H1 (cell line): ENCODE results near the gene TMEM198. TPM values are rescaled to one million over a fixed set of nuclear protein-coding genes. Genes with fewer than 3 reads are reported as not detected.

Experiments
- CTCF ChIA-PET: fragments of 300-600 bp; sonication (Branson Sonifier 250); formaldehyde crosslinking; loops from one replicate; lab custom pipeline; 2021; ENCODE audit not compliant: partially characterized antibody; lab: Charles Lee
- POLR2A ChIA-PET: fragments of 300-600 bp; sonication (Branson Sonifier 250); formaldehyde crosslinking; loops from one replicate; lab custom pipeline; 2021; ENCODE audit warnings: inconsistent platforms; ENCODE audit not compliant: partially characterized antibody; lab: Charles Lee
- DNase-seq, 2 experiments: peaks; one replicate each; pipeline versions ENCODE4 v3.0.0 to v3.0.0-alpha.2; 2010 to 2022; ENCODE audit warnings: low spot score in 2 of 2, low read depth in 1 of 2, mixed read lengths in 1 of 2
- FAIRE-seq: peaks from 2 replicates; lab custom pipeline; 2011; peaks lifted over from hg19 to GRCh38; lab: Jason Lieb, UNC
- H2AFZ ChIP-seq: 2 replicates; pipeline ENCODE4 v1.8.1; 2012; ENCODE audit warnings: low read length, inconsistent platforms
- H2AK5ac ChIP-seq: 2 replicates; pipeline ENCODE4 v1.6.1; 2013; ENCODE audit warnings: low read depth, low read length
- H2BK120ac ChIP-seq: replicated peaks from 2 replicates; pipeline ENCODE3; 2013; ENCODE audit warnings: low read depth, low read length, inconsistent platforms
- H2BK12ac ChIP-seq: 2 replicates; pipeline ENCODE4 v1.6.1; 2013; ENCODE audit warnings: low read depth, low read length
- H2BK15ac ChIP-seq: 2 replicates; pipeline ENCODE4 v1.6.1; 2013; ENCODE audit warnings: low read length
- H2BK20ac ChIP-seq: 2 replicates; pipeline ENCODE4 v1.6.1; 2013; ENCODE audit warnings: low read length
- H2BK5ac ChIP-seq: 2 replicates; pipeline ENCODE4 v1.6.1; 2013; ENCODE audit warnings: low read depth, low read length
- H3K14ac ChIP-seq: 2 replicates; pipeline ENCODE4 v1.6.1; 2013; ENCODE audit warnings: inconsistent platforms; ENCODE audit not compliant: insufficient read length
- H3K18ac ChIP-seq: 2 replicates; pipeline ENCODE4 v1.6.1; 2013; ENCODE audit warnings: low read length; ENCODE audit errors: extremely low read depth
- H3K23ac ChIP-seq: 2 replicates; pipeline ENCODE4 v1.6.1; 2013; ENCODE audit warnings: inconsistent platforms; ENCODE audit not compliant: insufficient read length
- H3K23me2 ChIP-seq: 2 replicates; pipeline ENCODE4 v1.6.1; 2013; ENCODE audit warnings: low read depth, low read length
- H3K27ac ChIP-seq: 2 replicates; pipeline ENCODE4 v1.6.1; 2011; ENCODE audit warnings: low read depth, low read length, inconsistent platforms
- H3K27me3 ChIP-seq, 4 experiments: replicated peaks in 1 of 4; 1 replicate in 1 of 4; 2 replicates in 3 of 4; pipeline versions ENCODE4 v1.6.1 to v1.8.1; 2011 to 2013; ENCODE audit warnings: low read length in 3 of 4, mild to moderate bottlenecking in 3 of 4, inconsistent platforms in 2 of 4, mixed read lengths in 2 of 4, moderate library complexity in 1 of 4; ENCODE audit not compliant: control insufficient read depth in 3 of 4, insufficient read depth in 3 of 4; ENCODE audit errors: extremely low read depth in 1 of 4
- H3K36me3 ChIP-seq, 4 experiments: 2 replicates each; pipeline versions ENCODE4 v1.6.1 to v1.8.1; 2011 to 2013; ENCODE audit warnings: mild to moderate bottlenecking in 4 of 4, low read length in 3 of 4, moderate library complexity in 2 of 4, control low read depth in 1 of 4, inconsistent platforms in 1 of 4; ENCODE audit not compliant: insufficient read depth in 4 of 4, control insufficient read depth in 2 of 4
- H3K4ac ChIP-seq: replicated peaks from 2 replicates; pipeline ENCODE3; 2013; ENCODE audit warnings: low read length, low read depth, mixed read lengths, inconsistent platforms; ENCODE audit not compliant: insufficient read length
- H3K4me1 ChIP-seq, 4 experiments: replicated peaks in 1 of 4; 1 replicate in 1 of 4; 2 replicates in 3 of 4; pipeline versions ENCODE4 v1.6.1 to v1.8.1; 2011 to 2013; ENCODE audit warnings: low read length in 3 of 4, inconsistent platforms in 2 of 4, mixed read lengths in 1 of 4; ENCODE audit not compliant: insufficient read depth in 4 of 4, control insufficient read depth in 3 of 4
- H3K4me2 ChIP-seq, 2 experiments: 2 replicates each; pipeline versions ENCODE4 v1.6.1 to v1.8.1; 2011 to 2013; ENCODE audit warnings: low read depth in 2 of 2, low read length in 2 of 2, control low read depth in 1 of 2, inconsistent platforms in 1 of 2, mild to moderate bottlenecking in 1 of 2; ENCODE audit not compliant: insufficient read depth in 1 of 2
- H3K4me3 ChIP-seq, 4 experiments: fragments of 200-600, 300-600 bp in 1 of 4; sonication (generic), shearing (Covaris generic), sonication (Bioruptor Twin) in 1 of 4; 2 replicates each; pipeline versions ENCODE4 v1.5.1 to v1.8.1; 2011 to 2016; ENCODE audit warnings: low read length in 4 of 4, low read depth in 3 of 4, control low read depth in 2 of 4, inconsistent platforms in 2 of 4, mild to moderate bottlenecking in 2 of 4, mixed read lengths in 1 of 4, moderate library complexity in 1 of 4; ENCODE audit not compliant: insufficient read depth in 2 of 4; ENCODE audit errors: extremely low read depth in 1 of 4
- H3K56ac ChIP-seq: replicated peaks from 2 replicates; pipeline ENCODE3; 2013; ENCODE audit warnings: low read depth, mild to moderate bottlenecking, mixed read lengths, low read length, inconsistent platforms; ENCODE audit not compliant: insufficient read length
- H3K79me1 ChIP-seq: 2 replicates; pipeline ENCODE4 v1.6.1; 2013; ENCODE audit warnings: low read depth, low read length, control low read depth
- H3K79me2 ChIP-seq, 2 experiments: 2 replicates each; pipeline versions ENCODE4 v1.6.1 to v1.8.1; 2012 to 2013; ENCODE audit warnings: low read length in 2 of 2, mild to moderate bottlenecking in 2 of 2, inconsistent platforms in 1 of 2; ENCODE audit not compliant: insufficient read depth in 2 of 2, control insufficient read depth in 1 of 2
- H3K9ac ChIP-seq, 4 experiments: replicated peaks in 1 of 4; 1 replicate in 1 of 4; 2 replicates in 3 of 4; pipeline versions ENCODE4 v1.6.1 to v1.8.1; 2011 to 2013; ENCODE audit warnings: low read depth in 3 of 4, low read length in 3 of 4, control low read depth in 2 of 4, mild to moderate bottlenecking in 2 of 4, moderate library complexity in 2 of 4, inconsistent platforms in 1 of 4; ENCODE audit errors: extremely low read depth in 1 of 4
- H3K9me3 ChIP-seq, 2 experiments: 2 replicates each; pipeline versions ENCODE4 v1.6.1 to v1.8.1; 2012 to 2013; ENCODE audit warnings: mild to moderate bottlenecking in 2 of 2, moderate library complexity in 2 of 2, control low read depth in 1 of 2, inconsistent platforms in 1 of 2, low read depth in 1 of 2, low read length in 1 of 2, mixed read lengths in 1 of 2; ENCODE audit not compliant: insufficient read depth in 2 of 2
- H4K20me1 ChIP-seq, 2 experiments: replicated peaks in 1 of 2; 2 replicates each; pipeline versions ENCODE3 to v1.8.1; 2011 to 2013; ENCODE audit warnings: inconsistent platforms in 2 of 2, low read length in 2 of 2, mild to moderate bottlenecking in 1 of 2; ENCODE audit not compliant: insufficient read depth in 2 of 2, control insufficient read depth in 1 of 2
- H4K5ac ChIP-seq: 2 replicates; pipeline ENCODE4 v1.6.1; 2013; ENCODE audit warnings: low read length, low read depth, mixed read lengths, inconsistent platforms; ENCODE audit not compliant: insufficient read length
- H4K8ac ChIP-seq: 2 replicates; pipeline ENCODE4 v1.8.0; 2013; ENCODE audit warnings: mild to moderate bottlenecking, moderate library complexity, low read length, inconsistent platforms; ENCODE audit not compliant: insufficient read depth; ENCODE audit errors: extremely low read depth
- H4K91ac ChIP-seq: replicated peaks from 2 replicates; pipeline ENCODE3; 2013; ENCODE audit warnings: low read length, mixed read lengths, inconsistent platforms; ENCODE audit not compliant: insufficient read length
- CHD2 ChIP-seq: IDR thresholded peaks from 2 replicates; pipeline ENCODE4 v1.6.1; 2012; ENCODE audit warnings: low read length, improper control_type of control experiment
- NRF1 ChIP-seq: IDR thresholded peaks from 2 replicates; pipeline ENCODE4 v1.6.1; 2011; ENCODE audit warnings: mild to moderate bottlenecking, low read depth, low read length, improper control_type of control experiment
- SIN3A ChIP-seq, 2 experiments: IDR thresholded peaks in 1 of 2; conservative IDR thresholded peaks in 1 of 2; 2 replicates each; pipeline ENCODE4 v1.6.1; 2011 to 2012; ENCODE audit warnings: low read length in 2 of 2, improper control_type of control experiment in 1 of 2, low read depth in 1 of 2, mild to moderate bottlenecking in 1 of 2
- SRF ChIP-seq: IDR thresholded peaks from 2 replicates; pipeline ENCODE4 v1.6.1; 2011; ENCODE audit warnings: mild to moderate bottlenecking, low read depth, low read length, moderate library complexity
- YY1 ChIP-seq: IDR thresholded peaks from 2 replicates; pipeline ENCODE4 v1.6.1; 2011; ENCODE audit warnings: low read depth, mild to moderate bottlenecking, low read length
- ZNF274 ChIP-seq: IDR thresholded peaks from 2 replicates; pipeline ENCODE4 v1.7.0; 2012; ENCODE audit warnings: low read length, borderline replicate concordance; ENCODE audit errors: extremely low read depth
- WGBS, 2 experiments: shearing (Covaris generic) in 1 of 2; methylation state at CpG; one replicate each; pipeline versions ENCODE4 v1.1.6 to v1.1.7; 2013 to 2015; ENCODE audit warnings: low lambda C conversion rate in 2 of 2, mixed read lengths in 2 of 2, inconsistent platforms in 1 of 2, low coverage in 1 of 2, missing lambda C conversion rate in 1 of 2; ENCODE audit not compliant: insufficient replicate concordance in 2 of 2, insufficient coverage in 1 of 2, insufficient read length in 1 of 2; ENCODE audit errors: extremely low coverage in 1 of 2, missing lambda C conversion rate in 1 of 2; 5-methylcytosine and 5-hydroxymethylcytosine counted together
- long read RNA-seq, 2 experiments: library from RNA in 1 of 2; library from capped mRNA in 1 of 2; stranded (forward); transcript quantifications; one replicate each; pipeline ENCODE4 v2.0.0, GENCODE V29; 2021; ENCODE audit warnings: inconsistent platforms in 1 of 2
- polyA minus RNA-seq, 3 experiments: library from RNA; depleted of rRNA, polyadenylated mRNA; stranded (reverse); fragments of >200 nt; gene quantifications; 1 replicate in 2 of 3; 2 replicates in 1 of 3; pipeline ENCODE4 v1.2.3, GENCODE V29; 2011
- polyA plus RNA-seq, 7 experiments: library from polyadenylated mRNA; depleted of rRNA in 3 of 7; stranded (reverse) in 5 of 7; unstranded in 2 of 7; fragments of >200 nt in 5 of 7; fragments of 200-250 nt in 2 of 7; gene quantifications; 1 replicate in 5 of 7; 2 replicates in 1 of 7; 4 replicates in 1 of 7; pipeline versions ENCODE4 v1.2.1 to v1.2.3, GENCODE V29; 2011 to 2013; ENCODE audit warnings: missing spikeins in 2 of 7, mixed read lengths in 2 of 7
- total RNA-seq: library from RNA; stranded (reverse); fragmentation: NEBNext Ultra II Directional; extraction: Animal tissue kit (Norgen Biotek cat#: 25700); gene quantifications from 2 replicates; pipeline ENCODE4 v1.2.1, GENCODE V29; 2021
- TF ChIP-seq, protein P1 (sequence below): IDR thresholded peaks from 2 replicates; pipeline ENCODE4 v1.6.1; 2012; ENCODE audit warnings: inconsistent platforms

TMEM198 gene
- total RNA-seq: 10.2 and 11.0 TPM in 2 replicates
- polyA plus RNA-seq (2011; rRNA removed): 10.4 and 15.4 TPM in 2 replicates
- 10.0 TPM for polyA plus RNA-seq (2011; cell fraction: cytosol; rRNA removed)
- polyA plus RNA-seq (2011; cell fraction: nucleus; rRNA removed): 19.0 TPM
- polyA plus RNA-seq (2012, experiment 1 of 2): 7.6 to 11.7 TPM (median 9.4 TPM) in 4 replicates
- polyA plus RNA-seq (2012, experiment 2 of 2): 13.6 TPM
- 8.4 TPM for polyA plus RNA-seq (2013, experiment 1 of 2)
- 8.2 TPM for polyA plus RNA-seq (2013, experiment 2 of 2)
- 4.3 and 6.1 TPM in 2 replicates for polyA minus RNA-seq (2011; rRNA and poly(A)+ RNA removed)
- 7.5 TPM for polyA minus RNA-seq (2011; cell fraction: cytosol; rRNA and poly(A)+ RNA removed)
- 5.6 TPM for polyA minus RNA-seq (2011; cell fraction: nucleus; rRNA and poly(A)+ RNA removed)
- long read RNA-seq, experiment 1, transcript TMEM198-202 (5 exons, 2,218 nt): major isoform, 7 of 17 reads
- long read RNA-seq, experiment 1, partial matches to known transcripts: 9 of 17 reads
- long read RNA-seq, experiment 1, other reads (novel, unspliced or antisense): 1 of 17 reads
- long read RNA-seq, experiment 2: 0 reads

DNA sequence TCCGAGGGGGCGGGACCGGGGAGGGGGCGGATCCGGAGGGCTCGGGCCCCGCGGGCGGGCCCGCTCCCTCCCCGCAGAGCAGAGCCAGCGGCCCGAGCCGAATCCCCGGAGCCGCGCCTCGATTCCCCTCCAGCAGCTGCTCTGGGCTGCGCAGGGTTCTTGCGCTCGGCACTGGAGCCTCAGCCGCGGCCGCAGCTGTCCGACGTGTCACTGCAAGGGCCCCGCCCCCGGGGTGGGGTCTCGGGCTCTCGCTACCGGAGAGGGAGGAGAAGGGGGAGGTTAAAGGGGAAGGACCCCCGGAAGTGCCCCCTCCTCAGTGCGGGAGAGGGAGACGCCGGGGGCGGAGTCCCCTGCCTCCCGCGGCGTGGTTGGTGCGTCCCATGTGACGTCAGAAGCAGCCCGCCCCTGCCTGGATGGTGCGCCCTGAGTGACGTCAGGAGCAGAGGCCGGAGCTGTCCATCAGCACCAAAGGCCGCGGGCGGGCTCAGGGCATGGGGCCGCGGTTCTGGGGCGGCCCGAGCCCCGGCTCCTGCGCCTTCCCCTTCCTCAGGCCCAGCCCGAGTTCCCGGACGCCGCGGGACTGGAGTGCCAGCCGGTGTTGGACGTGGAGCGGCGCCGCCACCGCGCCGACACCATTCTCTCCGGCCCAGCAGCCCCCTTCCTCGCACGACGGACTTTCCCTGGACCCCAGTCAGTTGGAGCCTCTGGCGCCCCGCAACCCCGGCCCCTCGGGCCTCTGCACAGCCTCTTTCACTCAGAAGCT lies at the start of gene TMEM198, which contains the start of gene CHPF:
Gene TMEM198 (plus strand): TSS at position 433 of the 763 bp plus-strand sequence. CDS start 700 bp downstream, outside the sequence.
Gene CHPF (minus strand): TSS at position 214 of the 763 bp plus-strand sequence. CDS start 271 bp downstream, outside the sequence.
- peak within 1 kb of the TSS; percentile 84 for H3K56ac ChIP-seq
- peak in 1 of 2 experiments; percentile 95; a peak in 2 of 4 replicates for TF ChIP-seq SIN3A (conservative IDR thresholded peaks at IDR 0.05 in 1 of 2, IDR thresholded peaks at IDR 0.05 in 1 of 2; ENCODE audit: low read depth in 1 of 2, low read length in 2 of 2)
- no peak for TF ChIP-seq YY1
- no peak for TF ChIP-seq ZNF274
- TF ChIP-seq, protein P1, sequence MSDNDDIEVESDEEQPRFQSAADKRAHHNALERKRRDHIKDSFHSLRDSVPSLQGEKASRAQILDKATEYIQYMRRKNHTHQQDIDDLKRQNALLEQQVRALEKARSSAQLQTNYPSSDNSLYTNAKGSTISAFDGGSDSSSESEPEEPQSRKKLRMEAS: peak; percentile 61
- peak; percentile 57 for TF ChIP-seq CHD2
- TF ChIP-seq NRF1: peak; percentile 36
- 0 out of 2 replicates have a peak, but pooled peaks have one; percentile 3 for TF ChIP-seq SRF

More for the DNA sequence above, at the start of gene TMEM198, which contains the start of gene CHPF:
- Histone ChIP-seq H3K14ac (no peak within 1 kb of the TSS), H4K8ac (peak within 1 kb of the TSS; percentile 73), H3K4me2 (peak within 1 kb of the TSS; percentile 62 to 90), H2BK15ac (no peak within 1 kb of the TSS), H3K79me2 (peaks cover 0 to 6% of the 10 kb centered on the region in 2 experiments; a peak in 1 of 4 replicates), H2AFZ (no peak within 1 kb of the TSS), H2BK120ac (no peak within 1 kb of the TSS), H3K4ac (no peak within 1 kb of the TSS), H3K27me3 (peaks cover 0 to 4% (median 0%) of the 10 kb centered on the region in 4 experiments; a peak in 2 of 7 replicates), H3K4me3 (peak within 1 kb of the TSS; percentile 73 to 90 (median 80)), H2BK20ac (no peak within 1 kb of the TSS), H3K27ac (peak within 1 kb of the TSS; percentile 19; the same call in 1 of the 2 replicates), H3K23me2 (peaks cover 14% of the 10 kb centered on the region; the same call in 1 of the 2 replicates), H3K36me3 (peaks cover 4 to 22% (median 12%) of the 10 kb centered on the region in 4 experiments; a peak in 6 of 8 replicates), H4K20me1 (peaks cover 14 to 23% of the 10 kb centered on the region in 2 experiments), H3K4me1 (peaks cover 2 to 13% (median 7%) of the 10 kb centered on the region in 4 experiments; a peak in 6 of 7 replicates), H3K23ac (no peak within 1 kb of the TSS), H3K9me3 (no peaks in the 10 kb centered on the region), H3K18ac (peak within 1 kb of the TSS; percentile 48; the same call in 1 of the 2 replicates), H2AK5ac (no peak within 1 kb of the TSS), H3K9ac (peak within 1 kb of the TSS; percentile 52 to 78 (median 70)), H4K91ac (no peak within 1 kb of the TSS), H2BK5ac (peak within 1 kb of the TSS; percentile 85; the same call in 1 of the 2 replicates), H4K5ac (no peak within 1 kb of the TSS), H2BK12ac (no peak within 1 kb of the TSS), H3K79me1 (peaks cover 4% of the 10 kb centered on the region; the same call in 1 of the 2 replicates)
- FAIRE-seq (peak; percentile 36), DNase-seq (peak; percentile 98)
- CTCF ChIA-PET: interaction anchor here (0.8 to 113.1 kb wide), 17 partner anchors 14 to 146 kb away, joined by 3 to 7248 read pairs (median 7); partner anchors contain the start of genes DES, GMPPA, INHA and OBSL1
- POLR2A ChIA-PET: interaction anchor here (0.6 to 3.3 kb wide), 17 partner anchors 10 to 110 kb away, joined by 3 to 44 read pairs (median 4); partner anchors contain the start of genes GMPPA, INHA, OBSL1 and STK11IP
- WGBS, 2 experiments: 1% methylated on average over 55 of the region's 75 CpGs; no CpG with 5 or more reads in 1 of the 2 experiments
